ENCODE results near the gene GFOD2.

DNA sequence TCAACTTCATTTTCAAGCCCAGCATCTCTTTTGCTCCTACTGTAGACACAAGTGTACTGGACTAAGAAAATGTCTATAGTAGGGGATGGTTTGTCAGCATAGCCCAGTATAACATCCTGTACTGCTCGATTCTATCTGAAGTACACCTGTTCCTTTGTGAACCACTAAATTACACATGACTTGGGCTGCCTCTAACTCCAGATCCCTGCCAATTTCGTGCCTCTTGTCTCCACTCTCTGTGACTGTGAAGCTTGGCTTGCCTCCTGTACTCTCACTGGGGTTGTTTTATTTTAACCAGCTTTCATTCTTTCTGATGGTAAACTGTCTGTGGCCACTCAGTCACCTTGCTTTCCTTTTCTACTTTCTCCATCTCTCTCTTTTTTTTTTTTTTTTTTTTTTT, 24.5 kb downstream of the GFOD2 start:
- no peak for TF ChIP-seq CTCF (IDR thresholded peaks at IDR 0.05)
- no peak for TF ChIP-seq POLR2A (IDR thresholded peaks at IDR 0.05)
- no peak for TF ChIP-seq EP300 (IDR thresholded peaks at IDR 0.05; ENCODE audit: low read depth)

Measured in transverse colon (tissue), 3 donors.